Neural progenitor cell (in vitro differentiated cells): Measurements from ENCODE around the gene NCK2. TPM values are rescaled to one million over a fixed set of nuclear protein-coding genes. Genes with fewer than 3 reads are reported as not detected.

Experiments used
- DNase-seq: peaks from one replicate; pipeline ENCODE4 v3.0.0-alpha.2; 2016; ENCODE audit warnings: low spot score
- H2AFZ ChIP-seq: fragments of 200-600 bp; sonication (generic); replicated peaks from 2 replicates; pipeline ENCODE4 v1.6.1; 2016; ENCODE audit warnings: antibody characterized with exemption
- H3F3A ChIP-seq: fragments of 200-600 bp; sonication (generic); 2 replicates; pipeline ENCODE4 v1.6.1; 2016; ENCODE audit warnings: antibody characterized with exemption, low read depth
- H3K27ac ChIP-seq: fragments of 200-600 bp; sonication (generic); 2 replicates; pipeline ENCODE4 v1.5.1; 2016; ENCODE audit warnings: mild to moderate bottlenecking
- H3K27me3 ChIP-seq: fragments of 200-600 bp; sonication (generic); 2 replicates; pipeline ENCODE4 v1.6.1; 2016; ENCODE audit warnings: mild to moderate bottlenecking, moderate library complexity
- H3K36me3 ChIP-seq: fragments of 200-600 bp; sonication (generic); 2 replicates; pipeline ENCODE4 v1.5.1; 2016
- H3K4me1 ChIP-seq: fragments of 200-600 bp; sonication (generic); 2 replicates; pipeline ENCODE4 v1.6.1; 2016; ENCODE audit warnings: mixed run types
- H3K4me2 ChIP-seq: fragments of 200-600 bp; sonication (generic); 2 replicates; pipeline ENCODE4 v1.6.1; 2016
- H3K4me3 ChIP-seq: fragments of 200-600 bp; sonication (generic); 2 replicates; pipeline ENCODE4 v1.5.1; 2016
- H3K79me2 ChIP-seq: fragments of 200-600 bp; sonication (generic); 2 replicates; pipeline ENCODE4 v1.6.1; 2016; ENCODE audit warnings: low read depth
- H3K9ac ChIP-seq: fragments of 200-600 bp; sonication (generic); 2 replicates; pipeline ENCODE4 v1.6.1; 2016
- H3K9me3 ChIP-seq: fragments of 200-600 bp; sonication (generic); 2 replicates; pipeline ENCODE4 v1.5.1; 2016; ENCODE audit warnings: low read depth
- H4K20me1 ChIP-seq: fragments of 200-600 bp; sonication (generic); 2 replicates; pipeline ENCODE4 v1.6.1; 2016; ENCODE audit warnings: low read depth
- H3K27ac Mint-ChIP-seq: 3 replicates; pipeline ENCODE4 v1.8.0; 2021; ENCODE audit warnings: mixed read lengths
- H3K27me3 Mint-ChIP-seq: 2 replicates; pipeline ENCODE4 v1.8.0; 2022; ENCODE audit warnings: low read depth, mild to moderate bottlenecking, inconsistent platforms, moderate library complexity, mixed read lengths; ENCODE audit not compliant: insufficient read depth
- H3K36me3 Mint-ChIP-seq: 3 replicates; pipeline ENCODE4 v1.8.0; 2021; ENCODE audit warnings: mixed read lengths
- H3K4me1 Mint-ChIP-seq: 3 replicates; pipeline ENCODE4 v1.8.0; 2021; ENCODE audit warnings: mixed read lengths
- H3K4me3 Mint-ChIP-seq: 3 replicates; pipeline ENCODE4 v1.8.0; 2021; ENCODE audit warnings: mild to moderate bottlenecking, moderate library complexity, mixed read lengths
- H3K9me3 Mint-ChIP-seq: 3 replicates; pipeline ENCODE4 v1.8.0; 2020; ENCODE audit warnings: mixed read lengths
- EZH2 ChIP-seq: fragments of 200-600 bp; sonication (generic); IDR thresholded peaks from 2 replicates; pipeline ENCODE4 v1.6.1; 2017; ENCODE audit warnings: antibody characterized with exemption, mild to moderate bottlenecking, moderate library complexity
- EZH2phosphoT487 ChIP-seq: fragments of 200-600 bp; sonication (generic); IDR thresholded peaks from 2 replicates; pipeline ENCODE4 v1.6.1; 2017; ENCODE audit warnings: antibody characterized with exemption
- total RNA-seq: library from RNA; depleted of rRNA; stranded (reverse); fragments of >200 nt; gene quantifications from 2 replicates; pipeline ENCODE4 v1.2.3, GENCODE V29; 2015; ENCODE audit warnings: low replicate concordance
- TF ChIP-seq, protein P1 (sequence below): fragments of 200-600 bp; sonication (generic); IDR thresholded peaks from 2 replicates; pipeline ENCODE4 v1.5.1; 2017; ENCODE audit warnings: antibody characterized with exemption, mild to moderate bottlenecking

NCK2 gene
- total RNA-seq, 1 donor from 2014 or later = 26.2 TPM

DNA sequence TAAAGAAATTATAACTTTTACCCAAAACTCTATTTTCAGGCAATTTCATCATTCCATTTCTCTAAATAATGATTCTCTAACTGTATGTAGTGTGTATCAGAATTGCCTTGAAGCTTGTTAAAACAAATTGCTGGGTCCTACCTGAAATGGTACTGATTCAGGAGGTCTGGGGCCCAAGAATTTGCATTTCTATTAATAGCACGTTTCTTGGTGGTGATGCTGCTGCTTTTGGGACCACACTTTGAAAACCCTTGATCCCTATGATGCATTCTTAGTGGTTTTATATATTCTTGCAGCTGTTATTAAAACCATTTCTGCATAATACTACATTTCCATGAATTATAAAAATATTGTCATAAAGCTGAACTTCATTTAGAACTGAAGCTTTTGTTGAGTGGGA is 140.7 kb downstream of the NCK2 start:
- no peak overlapping the region for H3K27ac Mint-ChIP-seq
- H3K79me2 ChIP-seq = peaks cover 57% of the 10 kb centered on the region

DNA sequence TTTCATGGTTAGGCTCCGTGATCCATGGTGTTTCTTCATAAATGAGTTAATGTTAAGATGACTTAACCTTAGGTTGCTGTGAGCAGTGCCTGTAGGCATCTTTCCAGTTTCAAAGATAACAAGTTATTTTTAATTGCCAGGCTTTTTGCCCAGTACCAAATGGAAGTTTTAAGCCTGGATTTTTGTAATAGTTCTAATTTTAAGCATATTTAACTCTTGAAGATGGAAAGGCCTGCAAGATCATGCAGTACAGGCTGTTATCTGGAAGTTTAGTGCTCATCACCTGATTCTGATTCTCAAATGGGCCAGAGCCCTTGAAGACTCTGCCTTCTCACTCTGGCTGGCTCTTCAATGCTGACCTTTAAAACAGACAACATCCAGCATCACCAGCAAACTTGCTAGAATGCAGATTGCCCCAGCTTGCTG is 141.3 kb downstream of the NCK2 start:
- no peak overlapping the region for H3K9ac ChIP-seq
- H3K79me2 ChIP-seq = peaks cover 62% of the 10 kb centered on the region
- no peaks in the 10 kb centered on the region for H3K27me3 ChIP-seq
- no peak overlapping the region for H3K4me3 ChIP-seq
- H3K4me1 ChIP-seq = peaks cover 16% of the 10 kb centered on the region
- Mint-ChIP-seq H3K4me1 (peaks cover 40% of the 10 kb centered on the region), H3K27ac (no peak overlapping the region), H3K27me3 (peaks cover 2% of the 10 kb centered on the region), H3K9me3 (peaks cover 28% of the 10 kb centered on the region), H3K36me3 (peaks cover 72% of the 10 kb centered on the region), H3K4me3 (no peak overlapping the region)
- no peak for DNase-seq
- no peak overlapping the region for H3K27ac ChIP-seq
- no peak overlapping the region for H3K4me2 ChIP-seq
- H2AFZ ChIP-seq = no peak overlapping the region
- no peaks in the 10 kb centered on the region for H3K9me3 ChIP-seq
- TF ChIP-seq, protein P1, sequence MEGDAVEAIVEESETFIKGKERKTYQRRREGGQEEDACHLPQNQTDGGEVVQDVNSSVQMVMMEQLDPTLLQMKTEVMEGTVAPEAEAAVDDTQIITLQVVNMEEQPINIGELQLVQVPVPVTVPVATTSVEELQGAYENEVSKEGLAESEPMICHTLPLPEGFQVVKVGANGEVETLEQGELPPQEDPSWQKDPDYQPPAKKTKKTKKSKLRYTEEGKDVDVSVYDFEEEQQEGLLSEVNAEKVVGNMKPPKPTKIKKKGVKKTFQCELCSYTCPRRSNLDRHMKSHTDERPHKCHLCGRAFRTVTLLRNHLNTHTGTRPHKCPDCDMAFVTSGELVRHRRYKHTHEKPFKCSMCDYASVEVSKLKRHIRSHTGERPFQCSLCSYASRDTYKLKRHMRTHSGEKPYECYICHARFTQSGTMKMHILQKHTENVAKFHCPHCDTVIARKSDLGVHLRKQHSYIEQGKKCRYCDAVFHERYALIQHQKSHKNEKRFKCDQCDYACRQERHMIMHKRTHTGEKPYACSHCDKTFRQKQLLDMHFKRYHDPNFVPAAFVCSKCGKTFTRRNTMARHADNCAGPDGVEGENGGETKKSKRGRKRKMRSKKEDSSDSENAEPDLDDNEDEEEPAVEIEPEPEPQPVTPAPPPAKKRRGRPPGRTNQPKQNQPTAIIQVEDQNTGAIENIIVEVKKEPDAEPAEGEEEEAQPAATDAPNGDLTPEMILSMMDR = no peak
- TF ChIP-seq EZH2phosphoT487 (no peak), EZH2 (no peak)
- H3K36me3 ChIP-seq = no peaks in the 10 kb centered on the region
- H3F3A ChIP-seq = peaks cover 8% of the 10 kb centered on the region
- peaks cover 46% of the 10 kb centered on the region for H4K20me1 ChIP-seq

More for the DNA sequence above, 140.7 kb downstream of the NCK2 start:
- Histone ChIP-seq H3K27ac (no peak overlapping the region), H2AFZ (no peak overlapping the region), H3K9ac (no peak overlapping the region), H3F3A (peaks cover 3% of the 10 kb centered on the region), H3K9me3 (no peaks in the 10 kb centered on the region), H3K4me2 (no peak overlapping the region), H3K36me3 (no peaks in the 10 kb centered on the region), H4K20me1 (peaks cover 41% of the 10 kb centered on the region), H3K4me1 (peaks cover 10% of the 10 kb centered on the region), H3K27me3 (no peaks in the 10 kb centered on the region), H3K4me3 (no peak overlapping the region)
- peaks cover 29% of the 10 kb centered on the region for H3K9me3 Mint-ChIP-seq
- no peak overlapping the region for H3K4me3 Mint-ChIP-seq
- no peak for DNase-seq
- peaks cover 71% of the 10 kb centered on the region for H3K36me3 Mint-ChIP-seq
- peaks cover 34% of the 10 kb centered on the region for H3K4me1 Mint-ChIP-seq
- TF ChIP-seq, protein P1 = no peak
- TF ChIP-seq EZH2 (no peak), EZH2phosphoT487 (no peak)
- peaks cover 2% of the 10 kb centered on the region for H3K27me3 Mint-ChIP-seq

DNA sequence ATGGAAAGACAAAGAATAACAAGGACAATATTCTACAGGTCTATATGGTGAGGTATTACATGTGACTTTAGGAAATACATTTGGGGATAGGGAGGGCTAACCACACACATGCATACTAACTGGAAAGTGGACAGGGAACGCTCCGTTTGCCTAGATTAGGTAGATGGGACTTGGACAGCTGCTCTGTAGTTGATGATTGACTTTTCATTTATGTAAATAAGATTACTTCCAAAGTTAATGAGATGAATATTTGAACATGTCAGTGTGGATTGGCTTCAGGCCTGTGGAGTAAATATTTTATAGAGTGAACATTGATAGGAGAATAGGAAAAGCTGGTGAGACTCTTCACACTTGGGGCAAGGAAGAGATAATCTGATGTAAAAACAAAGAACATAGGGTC is 142.0 kb downstream of the NCK2 start:
- H3K36me3 ChIP-seq = no peaks in the 10 kb centered on the region
- TF ChIP-seq EZH2 = no peak
- TF ChIP-seq, protein P1 = no peak
- no peak overlapping the region for H3K4me3 ChIP-seq
- H3F3A ChIP-seq = peaks cover 8% of the 10 kb centered on the region
- H3K4me2 ChIP-seq = no peak overlapping the region
- peaks cover 28% of the 10 kb centered on the region for H3K9me3 Mint-ChIP-seq
- H3K27me3 Mint-ChIP-seq = peaks cover 2% of the 10 kb centered on the region
- peaks cover 18% of the 10 kb centered on the region for H3K4me1 ChIP-seq
- DNase-seq = no peak
- no peak overlapping the region for H3K4me3 Mint-ChIP-seq
- no peaks in the 10 kb centered on the region for H3K9me3 ChIP-seq
- H3K27ac Mint-ChIP-seq = no peak overlapping the region
- H3K36me3 Mint-ChIP-seq = peaks cover 73% of the 10 kb centered on the region
- peaks cover 42% of the 10 kb centered on the region for H3K4me1 Mint-ChIP-seq
- peaks cover 69% of the 10 kb centered on the region for H3K79me2 ChIP-seq
- peaks cover 48% of the 10 kb centered on the region for H4K20me1 ChIP-seq
- H3K27me3 ChIP-seq = no peaks in the 10 kb centered on the region
- no peak overlapping the region for H3K9ac ChIP-seq
- H3K27ac ChIP-seq = no peak overlapping the region
- H2AFZ ChIP-seq = no peak overlapping the region
